Stimulated activated CD8-positive, alpha-beta memory T cell treated with anti-CD3 and anti-CD28 coated beads, Interleukin-7, amount 100 ng/mL, for 4 hours (primary cell): ENCODE data around the gene IMMP2L.

ENCODE experiments used
- DNase-seq, 2 donors: peaks; one replicate each; pipeline ENCODE4 v3.0.0-alpha.2; 2020; ENCODE audit warnings: low read depth in 2 of 2

IMMP2L gene

GRCh38 chr7:111215550-111215949 is 346.7 kb downstream of the IMMP2L start:
- no peak for DNase-seq

GRCh38 chr7:111212857-111213523 is 349.3 kb downstream of the IMMP2L start:
- DNase-seq, result no peak

DNA sequence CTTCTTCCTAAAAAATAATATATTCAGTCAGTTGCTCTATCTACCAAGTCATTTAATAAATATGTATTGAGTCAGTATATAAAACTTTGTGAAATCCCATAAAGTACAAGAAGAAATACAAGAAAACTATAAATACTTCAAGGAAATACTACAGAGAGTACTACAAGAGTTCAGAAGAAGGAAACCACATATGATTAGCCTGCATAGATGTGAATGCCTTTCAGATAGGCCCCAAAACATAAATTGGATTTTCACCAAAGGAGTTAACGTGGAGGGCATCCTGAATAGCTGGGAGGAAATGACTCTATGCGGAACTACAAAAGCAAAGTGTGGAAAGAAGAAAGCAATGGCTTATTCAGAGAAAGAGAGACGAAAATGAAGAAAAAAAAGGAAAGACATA is 351.3 kb downstream of the IMMP2L start:
- DNase-seq, result no peak

DNA sequence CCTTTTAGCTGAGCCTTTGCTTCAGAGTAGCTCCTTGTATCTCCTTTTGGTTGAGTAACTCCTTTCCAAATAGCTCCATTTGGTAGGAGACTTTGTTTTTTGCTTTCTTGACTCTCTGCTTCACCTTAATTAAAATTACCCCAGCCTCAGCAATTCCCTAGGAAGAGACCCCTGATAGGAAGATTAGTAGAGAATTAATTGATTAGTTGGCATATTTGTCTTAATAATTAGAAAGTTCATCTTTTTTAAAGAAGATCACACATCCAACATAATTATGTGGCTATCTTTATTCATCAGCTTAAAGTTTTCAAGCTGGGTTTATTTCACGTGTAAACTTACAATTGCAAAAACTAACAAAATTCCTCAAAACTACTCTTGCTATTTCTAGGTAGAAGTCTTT is 352.2 kb downstream of the IMMP2L start:
- no peak for DNase-seq

GRCh38 chr7:111205251-111205650 is 357.0 kb downstream of the IMMP2L start:
- no peak for DNase-seq

GRCh38 chr7:111202321-111202720 is 360.0 kb downstream of the IMMP2L start:
- DNase-seq, result no peak

GRCh38 chr7:111199643-111200042 is 362.6 kb downstream of the IMMP2L start:
- DNase-seq, result no peak

DNA sequence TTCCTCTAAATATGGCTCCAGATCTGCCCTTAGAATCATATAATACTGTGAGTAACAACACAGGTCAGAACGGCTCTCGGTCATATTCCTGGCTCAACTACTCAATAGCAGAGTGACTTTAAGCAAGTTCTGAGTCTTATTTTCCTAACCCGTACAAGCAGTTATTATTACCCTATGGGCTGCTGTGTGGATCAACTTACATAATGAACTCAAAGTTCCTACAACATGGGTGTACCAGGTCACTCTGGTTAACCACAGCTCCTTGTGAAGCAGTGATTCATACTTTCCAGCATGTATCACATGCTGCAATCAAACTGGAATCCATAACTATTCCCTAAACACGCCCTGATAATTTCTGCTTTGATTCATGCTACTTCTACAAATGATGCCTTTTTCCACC is 364.0 kb downstream of the IMMP2L start:
- no peak for DNase-seq

DNA sequence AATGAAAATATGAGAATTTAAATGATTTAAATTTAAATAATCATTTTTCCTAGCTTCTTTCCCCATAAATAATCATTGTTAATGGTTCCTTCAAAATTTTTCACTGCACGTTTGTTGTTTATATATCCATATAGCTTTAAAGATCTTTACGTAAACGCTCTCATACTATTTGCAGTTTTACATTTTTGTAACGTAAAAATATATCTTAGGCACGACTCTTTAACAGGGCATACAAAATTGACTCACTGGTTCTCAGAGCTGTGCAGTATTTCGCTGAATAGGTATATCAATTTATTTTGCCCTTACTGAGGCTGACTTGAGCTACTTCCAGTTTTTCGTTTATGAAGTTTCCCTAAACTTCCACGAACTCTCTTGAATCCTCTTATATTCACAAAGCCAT is 365.6 kb downstream of the IMMP2L start:
- DNase-seq, result no peak

DNA sequence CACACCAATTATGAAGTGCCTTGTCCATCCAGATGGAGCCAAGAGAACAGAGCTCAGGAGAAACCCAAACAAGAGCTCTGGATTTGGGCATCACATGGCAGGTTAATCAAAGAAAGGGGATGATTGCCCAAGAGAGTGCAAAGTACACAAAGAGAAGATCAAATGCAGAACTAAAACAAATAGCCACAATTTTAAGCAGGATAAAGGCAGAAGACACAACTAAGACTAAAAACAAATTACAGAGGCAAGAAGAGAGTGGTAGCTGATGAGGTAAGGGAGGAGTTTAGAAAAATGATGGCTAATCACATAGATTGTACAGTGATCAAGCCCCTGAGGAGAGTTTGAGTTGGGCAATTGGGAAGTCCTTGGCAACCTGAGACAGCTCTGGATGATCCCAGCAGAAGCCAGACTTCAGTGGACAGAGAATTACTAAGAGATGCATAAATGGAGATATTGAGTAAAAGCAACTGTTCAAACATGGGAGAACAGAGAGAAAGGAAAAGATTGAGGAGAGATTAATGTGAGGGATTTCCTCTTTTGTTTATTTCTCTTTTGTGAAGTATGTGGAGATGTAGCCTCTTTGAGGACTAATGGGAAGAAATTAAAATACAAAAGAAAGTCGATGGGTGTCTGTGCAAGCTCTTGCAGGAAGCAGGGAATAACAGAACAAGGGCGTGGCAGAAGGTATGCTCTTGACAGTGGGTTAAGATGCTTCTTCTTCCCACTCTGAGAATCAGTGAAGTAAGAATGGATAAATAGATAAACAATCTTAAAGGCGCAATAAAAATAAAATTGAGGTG is 369.5 kb downstream of the IMMP2L start:
- no peak for DNase-seq

DNA sequence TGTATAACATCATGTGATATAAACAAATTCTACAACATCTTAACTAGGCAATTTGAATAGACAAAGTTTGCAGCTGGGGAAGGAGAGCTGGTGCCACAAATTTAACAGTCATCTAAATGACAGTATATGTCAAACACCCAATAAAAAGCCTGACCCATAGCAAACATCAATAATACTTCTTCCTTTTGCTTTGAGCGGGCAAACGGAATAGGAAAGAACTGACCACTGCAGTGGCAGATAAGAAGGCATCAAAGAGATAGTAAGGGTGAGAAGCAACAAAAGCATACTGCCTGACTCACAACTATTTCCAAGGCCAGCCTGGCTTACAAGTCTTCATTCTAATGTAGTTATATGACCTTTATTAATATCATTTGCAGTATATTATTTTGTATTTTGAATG is 371.5 kb downstream of the IMMP2L start:
- no peak for DNase-seq

GRCh38 chr7:111184987-111185386 is 377.3 kb downstream of the IMMP2L start:
- DNase-seq, result no peak

GRCh38 chr7:111183321-111183720 is 379.0 kb downstream of the IMMP2L start:
- DNase-seq, result no peak

- DNase-seq, result no peak
Measured at GRCh38 chr7:111180338-111180737, 382.0 kb downstream of the IMMP2L start.

DNA sequence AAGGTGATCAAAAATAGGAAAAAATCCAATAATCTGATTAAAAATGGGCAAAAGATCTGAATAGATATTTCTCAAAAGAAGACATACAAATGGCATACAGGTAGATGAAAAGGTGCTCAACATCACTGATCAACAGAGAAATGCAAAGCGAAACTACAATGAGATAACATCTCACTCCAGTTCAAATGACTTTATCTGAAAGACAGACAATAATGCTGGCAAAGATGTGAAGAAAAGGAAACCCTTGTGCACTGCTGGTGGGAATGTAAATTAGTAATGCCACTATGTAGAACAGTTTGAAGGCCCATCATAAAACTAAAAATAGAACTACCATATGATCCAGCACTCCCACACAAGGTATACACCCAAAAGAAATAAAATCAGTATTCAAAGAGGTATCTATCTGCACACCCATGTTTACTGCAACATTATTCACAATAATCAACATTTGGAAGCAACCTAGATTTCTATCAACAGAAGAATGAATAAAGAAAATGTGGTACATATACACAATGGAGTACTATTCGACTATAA is 386.3 kb downstream of the IMMP2L start:
- no peak for DNase-seq

DNA sequence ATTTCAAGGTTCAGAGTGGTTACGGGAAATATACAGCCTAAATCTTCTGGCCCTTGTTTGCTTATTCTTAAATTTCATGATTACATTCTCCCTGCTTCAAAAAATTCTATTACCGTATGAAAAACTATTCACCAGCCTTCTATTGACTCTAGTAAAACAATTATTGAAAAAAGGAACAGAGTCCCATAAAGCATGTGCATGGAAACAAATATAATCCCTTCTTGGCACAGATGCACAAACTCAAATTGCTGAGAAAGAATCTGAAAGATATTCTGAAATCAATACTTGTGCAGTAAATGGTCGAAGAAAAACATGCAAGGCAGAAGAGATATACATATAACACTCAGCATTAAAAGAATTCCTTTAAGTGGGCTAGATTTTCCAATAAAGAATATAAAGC is 387.8 kb downstream of the IMMP2L start:
- no peak for DNase-seq

- no peak for DNase-seq
Measured at GRCh38 chr7:111173990-111174389, 388.3 kb downstream of the IMMP2L start.

DNA sequence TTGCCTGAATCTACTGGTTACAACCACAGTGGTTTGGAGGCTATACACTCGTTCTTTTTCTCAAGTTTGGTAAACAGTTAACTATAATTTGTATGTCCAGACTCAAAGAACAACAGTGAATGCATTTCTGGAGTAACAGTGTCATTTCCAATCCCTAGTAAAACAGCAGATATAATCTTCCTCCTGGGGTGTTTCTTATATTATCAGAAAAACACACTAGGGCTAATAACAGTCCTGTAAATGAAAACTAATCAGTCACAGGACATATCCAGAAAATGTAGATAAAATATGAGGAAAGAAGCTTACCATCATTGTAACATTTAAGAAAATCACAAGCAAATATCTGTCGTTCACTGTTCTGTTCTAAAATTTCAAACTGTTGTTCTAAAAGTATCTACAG is 388.8 kb downstream of the IMMP2L start:
- DNase-seq, result no peak

- no peak for DNase-seq
Measured at GRCh38 chr7:111172564-111173257, 389.6 kb downstream of the IMMP2L start.

GRCh38 chr7:111168182-111168581 is 394.1 kb downstream of the IMMP2L start:
- no peak for DNase-seq

DNA sequence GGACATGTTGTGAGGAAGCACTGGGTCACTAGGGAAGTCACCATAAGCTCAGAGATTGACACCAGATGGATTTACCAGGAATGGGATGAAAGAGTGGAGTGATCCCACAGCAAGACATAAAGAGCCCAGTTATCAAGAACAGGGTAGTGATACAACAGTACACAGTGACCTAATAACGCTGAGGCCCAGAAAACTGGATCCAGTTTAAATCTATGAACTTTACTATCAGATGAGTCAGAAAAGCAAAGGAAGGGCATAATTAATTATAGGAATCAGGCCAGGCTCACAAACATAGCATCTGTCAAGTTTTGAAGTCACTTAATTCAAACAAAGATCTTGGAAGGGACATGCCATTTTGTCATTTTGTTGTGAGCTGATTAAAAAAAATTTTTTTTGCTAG is 397.9 kb downstream of the IMMP2L start:
- DNase-seq, result no peak

DNA sequence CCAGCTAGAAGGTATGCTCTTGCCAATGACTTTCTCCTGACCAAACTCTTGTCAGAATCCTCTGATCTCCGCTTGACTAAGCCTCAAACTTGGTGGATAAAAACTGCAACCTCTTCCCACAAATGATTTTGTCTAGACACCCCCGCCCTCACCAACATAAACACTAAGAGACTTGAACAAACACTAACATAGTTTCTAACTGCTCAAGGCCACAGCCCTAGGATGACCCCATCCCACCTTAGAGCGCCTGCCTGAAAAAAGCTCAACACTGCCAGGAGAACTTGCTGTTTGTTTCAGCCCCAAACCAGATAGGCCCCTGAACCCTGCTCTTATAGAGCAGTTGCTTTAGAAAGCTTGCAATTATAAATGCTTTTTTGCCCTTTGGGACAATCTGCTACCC is 399.6 kb downstream of the IMMP2L start:
- no peak for DNase-seq

- DNase-seq, result no peak
Measured at GRCh38 chr7:111160297-111160696, 402.0 kb downstream of the IMMP2L start.
